Skin of body (tissue), 3 donors: ENCODE results near the gene ZC3H7B. TPM values are rescaled to one million over a fixed set of nuclear protein-coding genes. Genes with fewer than 3 reads are reported as not detected.
"Not testable (repeated sequence)": the region's sequence is repeated elsewhere in the genome, so short reads cannot be mapped to it uniquely, and the experiment has no call there.

Source experiments
- DNase-seq: peaks from one replicate; lab custom pipeline; 2025; lab: John Stamatoyannopoulos, UW
- small RNA-seq: library from RNA; depleted of rRNA; stranded (forward); fragments of <200 nt; gene quantifications from one replicate; pipeline ENCODE3, GENCODE V24; 2014; ENCODE audit warnings: low replicate concordance
- total RNA-seq: library from RNA; depleted of rRNA; stranded (reverse); fragments of >200 nt; gene quantifications from one replicate; pipeline ENCODE4 v1.2.3, GENCODE V29; 2014

ZC3H7B gene
- total RNA-seq, 1 donor from 2014 or later: 28.5 TPM

DNA sequence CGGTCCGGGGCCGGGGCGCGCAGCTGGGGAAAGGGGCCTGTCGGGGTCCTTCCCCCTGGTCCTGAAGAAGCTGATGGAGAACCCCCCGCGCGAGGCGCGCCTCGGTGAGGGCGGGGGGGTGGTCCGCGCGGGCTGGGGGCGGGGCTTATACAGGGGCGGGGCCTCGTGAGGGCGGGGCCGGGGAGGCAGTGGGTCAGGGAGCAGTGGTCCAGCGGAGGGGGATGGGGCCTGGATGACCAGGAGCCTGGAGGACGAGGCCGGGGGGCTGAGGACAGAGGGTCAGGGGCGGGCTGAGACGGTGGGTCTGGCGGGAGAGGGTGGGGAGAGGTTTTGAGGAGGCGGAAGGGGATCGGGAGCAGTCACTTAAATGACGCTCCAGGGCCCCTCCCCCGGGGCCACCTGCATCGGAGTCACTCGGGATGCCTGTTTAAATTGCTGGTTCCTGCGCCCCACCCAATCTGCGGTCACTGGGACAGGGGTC, 80.8 kb downstream of the ZC3H7B start:
- DNase-seq: peak; percentile 55

GRCh38 chr22:41382610-41383009, 81.3 kb downstream of the ZC3H7B start:
- DNase-seq: no peak

GRCh38 chr22:41383085-41383484, 81.8 kb downstream of the ZC3H7B start:
- DNase-seq: no peak

- no peak for DNase-seq
These were observed 82.8 kb downstream of the ZC3H7B start for GRCh38 chr22:41384128-41384527.

DNA sequence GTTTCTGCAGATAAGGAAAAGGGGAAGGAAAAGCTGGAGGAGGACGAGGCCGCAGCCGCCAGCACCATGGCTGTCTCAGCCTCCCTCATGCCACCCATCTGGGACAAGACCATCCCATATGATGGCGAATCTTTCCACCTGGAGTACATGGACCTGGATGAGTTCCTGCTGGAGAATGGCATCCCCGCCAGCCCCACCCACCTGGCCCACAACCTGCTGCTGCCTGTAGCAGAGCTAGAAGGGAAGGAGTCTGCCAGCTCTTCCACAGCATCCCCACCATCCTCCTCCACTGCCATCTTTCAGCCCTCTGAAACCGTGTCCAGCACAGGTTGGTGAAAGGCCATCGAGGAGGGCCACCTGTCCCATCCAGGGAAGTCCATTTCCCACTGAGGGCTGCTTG, 86.0 kb downstream of the ZC3H7B start:
- DNase-seq: no peak

DNA sequence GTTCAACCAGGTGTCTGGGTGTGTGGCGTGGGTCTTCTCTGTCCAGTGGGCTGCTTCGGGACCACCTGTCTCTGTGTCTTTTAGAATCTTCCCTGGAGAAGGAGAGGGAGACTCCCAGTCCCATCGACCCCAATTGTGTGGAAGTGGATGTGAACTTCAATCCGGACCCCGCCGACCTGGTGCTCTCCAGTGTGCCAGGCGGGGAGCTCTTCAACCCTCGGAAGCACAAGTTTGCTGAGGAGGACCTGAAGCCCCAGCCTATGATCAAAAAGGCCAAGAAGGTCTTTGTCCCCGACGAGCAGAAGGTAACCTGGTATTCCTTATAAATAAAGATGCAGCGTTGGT, 92.7 kb downstream of the ZC3H7B start:
- no peak for DNase-seq

DNA sequence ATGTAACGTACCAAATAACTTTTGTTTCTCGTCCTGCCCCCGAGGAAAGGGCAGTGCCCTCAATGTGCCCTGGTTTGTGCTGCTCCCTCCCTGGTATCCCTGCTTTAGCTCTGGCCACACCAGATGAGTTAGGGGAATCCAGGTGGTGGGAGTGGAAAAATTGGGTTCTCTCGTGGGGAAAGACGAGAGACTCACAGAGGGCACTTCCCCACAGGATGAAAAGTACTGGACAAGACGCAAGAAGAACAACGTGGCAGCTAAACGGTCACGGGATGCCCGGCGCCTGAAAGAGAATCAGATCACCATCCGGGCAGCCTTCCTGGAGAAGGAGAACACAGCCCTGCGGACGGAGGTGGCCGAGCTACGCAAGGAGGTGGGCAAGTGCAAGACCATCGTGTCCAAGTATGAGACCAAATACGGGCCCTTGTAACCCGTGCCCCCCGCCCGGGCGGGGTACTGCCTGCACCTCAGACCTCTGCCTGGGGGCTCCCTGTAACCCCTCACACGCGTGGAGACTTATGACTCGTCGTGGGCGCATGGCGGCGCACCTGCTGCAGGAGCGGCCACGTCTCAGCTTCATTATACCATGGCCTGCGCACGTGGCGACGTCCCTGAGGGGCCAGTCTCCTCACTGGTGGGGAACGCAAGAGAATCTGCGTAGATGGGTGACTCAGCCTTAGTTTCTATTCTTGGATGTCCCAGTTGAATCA, 94.4 kb downstream of the ZC3H7B start:
- no peak for DNase-seq

DNA sequence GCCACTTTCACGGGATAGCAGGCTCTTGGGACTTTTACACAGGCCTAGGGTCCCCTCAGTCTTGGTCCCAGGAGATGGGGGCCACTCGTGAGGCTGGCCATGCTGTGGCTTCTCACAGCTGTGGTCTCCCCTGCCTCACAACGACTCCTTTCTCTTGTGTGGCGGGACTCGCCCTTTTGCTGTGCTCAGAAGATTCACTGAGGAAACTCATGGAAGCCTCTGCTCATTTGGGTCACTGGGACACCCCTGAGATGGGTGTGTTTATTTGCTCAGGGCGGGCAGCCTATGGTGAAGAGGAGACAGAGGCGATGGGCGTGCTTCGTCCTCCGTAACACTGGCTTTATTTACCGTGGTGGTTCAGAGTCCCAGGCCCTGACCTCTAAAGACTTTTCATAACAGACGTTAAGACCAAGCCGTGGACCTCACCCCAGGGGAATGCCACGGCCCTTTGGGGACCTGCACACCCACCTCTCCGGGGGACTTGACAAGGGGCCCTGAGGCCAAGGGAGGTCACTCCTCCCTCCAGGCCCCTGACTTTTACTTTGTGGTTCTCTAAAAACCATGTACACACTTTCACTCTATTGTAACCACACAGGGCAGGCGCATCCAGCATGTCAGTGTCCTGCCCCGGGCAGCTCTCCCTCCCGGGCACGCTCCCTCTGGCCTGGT, 96.0 kb downstream of the ZC3H7B start:
- DNase-seq: no peak

GRCh38 chr22:41398921-41399320, 97.6 kb downstream of the ZC3H7B start:
- no peak for DNase-seq

DNA sequence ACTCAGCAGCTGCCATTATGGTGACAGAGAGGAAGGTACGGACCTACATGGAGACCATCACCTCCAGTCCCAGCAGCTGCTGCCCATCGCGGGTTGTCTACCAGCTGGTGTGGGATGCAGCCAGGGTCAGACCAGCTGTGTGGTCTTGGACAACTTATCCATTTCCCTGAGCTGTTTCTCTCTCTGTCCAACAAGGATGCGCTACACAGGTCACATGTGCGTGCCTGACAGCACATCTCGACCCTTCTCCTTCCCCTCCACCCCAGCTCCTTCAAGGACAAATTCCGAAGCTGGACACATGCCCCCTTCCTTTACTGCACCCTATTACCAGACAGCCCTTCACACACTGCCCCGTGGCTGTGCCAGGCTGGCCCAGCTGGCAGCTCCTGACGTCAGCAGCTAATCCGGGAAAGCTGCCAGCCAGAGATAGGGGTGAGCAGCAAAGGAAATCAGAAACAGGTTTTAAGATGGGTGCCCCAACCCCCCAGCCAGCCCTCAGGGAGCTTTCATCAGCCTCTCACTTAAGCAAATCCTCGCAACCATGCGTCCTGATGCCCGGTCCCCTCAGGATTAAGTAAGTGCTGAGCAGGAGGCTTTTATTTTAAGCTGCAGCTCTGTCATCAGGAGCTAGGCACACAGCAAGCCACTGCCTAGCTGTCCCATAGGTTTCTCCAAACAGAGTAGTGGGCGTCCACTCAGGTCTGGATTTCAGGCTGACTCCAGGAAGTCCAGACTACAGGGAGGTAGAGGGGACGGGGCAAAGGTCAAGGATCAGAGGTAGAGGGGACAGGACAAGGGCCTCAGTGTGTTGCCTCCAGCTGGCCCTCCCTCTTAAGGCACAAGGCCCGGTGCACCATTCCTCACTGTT, 100.7 kb downstream of the ZC3H7B start:
- no peak for DNase-seq

DNA sequence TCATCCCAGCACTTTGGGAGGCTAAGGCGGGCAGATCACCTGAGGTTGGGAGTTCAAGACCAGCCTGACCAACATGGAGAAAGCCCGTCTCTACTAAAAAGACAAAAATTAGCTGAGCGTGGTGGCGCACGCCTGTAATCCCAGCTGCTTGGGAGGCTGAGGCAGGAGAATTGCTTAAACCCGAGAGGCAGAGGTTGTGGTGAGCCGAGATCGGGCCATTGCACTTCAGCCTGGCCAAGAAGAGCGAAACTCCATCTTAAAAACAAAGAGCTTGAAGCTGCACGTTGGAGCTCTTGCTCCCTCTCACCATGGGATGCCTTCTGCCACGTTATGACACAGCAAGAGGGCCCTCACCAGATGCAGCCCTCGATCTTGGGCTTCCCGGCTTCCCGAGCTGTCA, 101.5 kb downstream of the ZC3H7B start:
- not testable (repeated sequence) for DNase-seq

GRCh38 chr22:41403532-41404318, 102.4 kb downstream of the ZC3H7B start:
- DNase-seq: peak; percentile 61

- no peak for DNase-seq
These were observed 104.3 kb downstream of the ZC3H7B start for GRCh38 chr22:41405588-41405987.

DNA sequence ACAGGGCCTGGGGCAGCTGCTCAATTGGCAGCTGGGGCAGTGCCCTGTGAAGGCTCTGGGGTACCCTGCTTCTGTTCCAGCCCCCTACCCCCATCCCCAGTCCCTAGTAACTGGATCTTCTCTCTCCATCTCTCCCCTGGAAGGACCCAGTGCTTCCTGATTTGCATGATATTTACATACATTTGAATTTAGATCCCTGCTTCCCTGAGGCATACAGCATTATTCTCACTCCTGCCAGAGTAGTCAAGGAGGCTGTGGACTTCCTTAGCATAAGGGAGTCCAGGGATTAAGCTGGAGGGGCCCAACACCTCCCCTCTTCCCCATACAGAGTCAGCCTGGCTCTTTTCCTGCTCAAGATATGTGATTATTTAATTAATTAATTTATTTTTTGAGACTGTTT, 105.1 kb downstream of the ZC3H7B start:
- no peak for DNase-seq

DNA sequence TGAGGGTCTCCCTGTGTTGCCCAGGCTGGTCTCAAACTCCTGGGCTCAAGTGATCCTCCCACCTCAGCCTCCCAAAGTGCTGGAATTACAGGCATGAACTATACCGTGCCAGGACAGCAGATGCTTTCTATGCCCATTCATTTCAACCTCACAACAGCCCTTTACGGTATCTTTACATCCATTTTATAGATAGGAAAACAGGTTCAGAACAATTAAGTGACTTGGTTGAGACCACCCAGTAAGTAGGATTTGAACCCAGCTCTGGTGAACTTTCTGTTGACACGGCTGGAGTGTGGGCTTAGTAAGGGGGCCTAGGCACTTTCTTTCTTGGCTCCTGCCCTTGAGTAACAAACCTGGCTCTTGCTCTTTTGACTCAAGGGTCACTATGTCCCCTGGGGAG, 106.1 kb downstream of the ZC3H7B start:
- DNase-seq: no peak

DNA sequence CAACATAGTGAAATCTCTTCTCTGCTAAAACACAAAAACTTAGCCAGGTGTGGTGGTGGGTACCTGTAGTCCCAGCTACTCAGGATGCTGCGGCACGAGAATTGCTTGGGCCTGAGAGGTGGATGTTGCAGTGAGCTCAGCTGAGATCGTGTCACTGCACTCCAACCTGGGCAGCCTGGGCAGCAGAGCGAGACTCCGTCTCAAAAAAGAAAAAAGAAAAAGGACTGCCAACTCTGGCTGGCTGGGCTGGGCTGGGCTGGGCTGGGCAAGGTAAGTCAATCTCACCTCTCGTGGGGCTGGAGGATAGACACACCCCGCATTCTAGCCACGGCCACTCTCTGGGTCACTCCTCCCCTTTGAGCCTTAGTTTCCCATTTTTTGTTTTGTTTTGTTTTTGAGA, 107.3 kb downstream of the ZC3H7B start:
- no peak for DNase-seq

Small RNA genes lying within 50 kb of the gene (small RNA-seq; reads per million reads assigned to genes)
- gene MIR6889 (not detected), gene RNU6-495P (not detected)

Other genes starting within 250 kb of the ZC3H7B start
- 93.5 TPM for gene EP300, start 208.9 kb upstream of the ZC3H7B start, total RNA-seq
- gene L3MBTL2, start 96.2 kb upstream of the ZC3H7B start, total RNA-seq: 12.0 TPM
- 2.8 TPM for gene CHADL, start 60.6 kb upstream of the ZC3H7B start, total RNA-seq
- 26.9 TPM for gene RANGAP1, start 15.3 kb upstream of the ZC3H7B start, total RNA-seq
- gene TEF, start 80.4 kb downstream of the ZC3H7B start, total RNA-seq: 8.9 TPM
- gene TOB2, start 145.3 kb downstream of the ZC3H7B start, total RNA-seq: 21.4 TPM
- gene PHF5A, start 167.2 kb downstream of the ZC3H7B start, total RNA-seq: 33.1 TPM
- 55.6 TPM for gene ACO2, start 167.6 kb downstream of the ZC3H7B start, total RNA-seq
- gene POLR3H, start 242.9 kb downstream of the ZC3H7B start, total RNA-seq: 7.8 TPM